Neural progenitor cell (in vitro differentiated cells): ENCODE measurements around the gene PIGR. TPM values are rescaled to one million over a fixed set of nuclear protein-coding genes. Genes with fewer than 3 reads are reported as not detected.

Source experiments
- DNase-seq: peaks from one replicate; pipeline ENCODE4 v3.0.0-alpha.2; 2016; ENCODE audit warnings: low spot score
- H2AFZ ChIP-seq: fragments of 200-600 bp; sonication (generic); replicated peaks from 2 replicates; pipeline ENCODE4 v1.6.1; 2016; ENCODE audit warnings: antibody characterized with exemption
- H3F3A ChIP-seq: fragments of 200-600 bp; sonication (generic); 2 replicates; pipeline ENCODE4 v1.6.1; 2016; ENCODE audit warnings: antibody characterized with exemption, low read depth
- H3K27ac ChIP-seq: fragments of 200-600 bp; sonication (generic); 2 replicates; pipeline ENCODE4 v1.5.1; 2016; ENCODE audit warnings: mild to moderate bottlenecking
- H3K27me3 ChIP-seq: fragments of 200-600 bp; sonication (generic); 2 replicates; pipeline ENCODE4 v1.6.1; 2016; ENCODE audit warnings: mild to moderate bottlenecking, moderate library complexity
- H3K36me3 ChIP-seq: fragments of 200-600 bp; sonication (generic); 2 replicates; pipeline ENCODE4 v1.5.1; 2016
- H3K4me1 ChIP-seq: fragments of 200-600 bp; sonication (generic); 2 replicates; pipeline ENCODE4 v1.6.1; 2016; ENCODE audit warnings: mixed run types
- H3K4me2 ChIP-seq: fragments of 200-600 bp; sonication (generic); 2 replicates; pipeline ENCODE4 v1.6.1; 2016
- H3K4me3 ChIP-seq: fragments of 200-600 bp; sonication (generic); 2 replicates; pipeline ENCODE4 v1.5.1; 2016
- H3K79me2 ChIP-seq: fragments of 200-600 bp; sonication (generic); 2 replicates; pipeline ENCODE4 v1.6.1; 2016; ENCODE audit warnings: low read depth
- H3K9ac ChIP-seq: fragments of 200-600 bp; sonication (generic); 2 replicates; pipeline ENCODE4 v1.6.1; 2016
- H3K9me3 ChIP-seq: fragments of 200-600 bp; sonication (generic); 2 replicates; pipeline ENCODE4 v1.5.1; 2016; ENCODE audit warnings: low read depth
- H4K20me1 ChIP-seq: fragments of 200-600 bp; sonication (generic); 2 replicates; pipeline ENCODE4 v1.6.1; 2016; ENCODE audit warnings: low read depth
- H3K27ac Mint-ChIP-seq: 3 replicates; pipeline ENCODE4 v1.8.0; 2021; ENCODE audit warnings: mixed read lengths
- H3K27me3 Mint-ChIP-seq: 2 replicates; pipeline ENCODE4 v1.8.0; 2022; ENCODE audit warnings: low read depth, mild to moderate bottlenecking, inconsistent platforms, moderate library complexity, mixed read lengths; ENCODE audit not compliant: insufficient read depth
- H3K36me3 Mint-ChIP-seq: 3 replicates; pipeline ENCODE4 v1.8.0; 2021; ENCODE audit warnings: mixed read lengths
- H3K4me1 Mint-ChIP-seq: 3 replicates; pipeline ENCODE4 v1.8.0; 2021; ENCODE audit warnings: mixed read lengths
- H3K4me3 Mint-ChIP-seq: 3 replicates; pipeline ENCODE4 v1.8.0; 2021; ENCODE audit warnings: mild to moderate bottlenecking, moderate library complexity, mixed read lengths
- H3K9me3 Mint-ChIP-seq: 3 replicates; pipeline ENCODE4 v1.8.0; 2020; ENCODE audit warnings: mixed read lengths
- CTCF ChIP-seq: fragments of 200-600 bp; sonication (generic); IDR thresholded peaks from 2 replicates; pipeline ENCODE4 v1.5.1; 2017; ENCODE audit warnings: antibody characterized with exemption, mild to moderate bottlenecking
- EZH2 ChIP-seq: fragments of 200-600 bp; sonication (generic); IDR thresholded peaks from 2 replicates; pipeline ENCODE4 v1.6.1; 2017; ENCODE audit warnings: antibody characterized with exemption, mild to moderate bottlenecking, moderate library complexity
- EZH2phosphoT487 ChIP-seq: fragments of 200-600 bp; sonication (generic); IDR thresholded peaks from 2 replicates; pipeline ENCODE4 v1.6.1; 2017; ENCODE audit warnings: antibody characterized with exemption
- total RNA-seq: library from RNA; depleted of rRNA; stranded (reverse); fragments of >200 nt; gene quantifications from 2 replicates; pipeline ENCODE4 v1.2.3, GENCODE V29; 2015; ENCODE audit warnings: low replicate concordance

Gene PIGR
- total RNA-seq, 1 donor from 2014 or later: not detected

- Mint-ChIP-seq H3K27ac (no peak overlapping the region), H3K4me1 (peaks cover 1% of the 10 kb centered on the region), H3K4me3 (no peak overlapping the region), H3K9me3 (no peaks in the 10 kb centered on the region), H3K36me3 (no peaks in the 10 kb centered on the region), H3K27me3 (peaks cover 26% of the 10 kb centered on the region)
- Histone ChIP-seq H2AFZ (no peak overlapping the region), H3K4me2 (no peak overlapping the region), H3K27me3 (peaks cover 42% of the 10 kb centered on the region), H3K27ac (no peak overlapping the region), H3K79me2 (no peaks in the 10 kb centered on the region), H3K9me3 (no peaks in the 10 kb centered on the region), H3K9ac (no peak overlapping the region), H4K20me1 (peaks cover 3% of the 10 kb centered on the region), H3K36me3 (no peaks in the 10 kb centered on the region), H3K4me3 (no peak overlapping the region), H3F3A (peaks cover 10% of the 10 kb centered on the region), H3K4me1 (peaks cover 2% of the 10 kb centered on the region)
- no peak for TF ChIP-seq EZH2
- no peak for TF ChIP-seq CTCF
- TF ChIP-seq EZH2phosphoT487: no peak
- DNase-seq: no peak
Observed at GRCh38 chr1:206913766-206914537, 32.3 kb downstream of the PIGR start.

- peaks cover 10% of the 10 kb centered on the region for H3F3A ChIP-seq
- DNase-seq: peak; percentile 82
- no peak overlapping the region for H3K27ac ChIP-seq
- TF ChIP-seq EZH2 (no peak), CTCF (peak; percentile 80)
- no peaks in the 10 kb centered on the region for H3K9me3 ChIP-seq
- no peaks in the 10 kb centered on the region for H3K9me3 Mint-ChIP-seq
- H3K27me3 Mint-ChIP-seq: peaks cover 40% of the 10 kb centered on the region
- H3K4me3 Mint-ChIP-seq: no peak overlapping the region
- no peak overlapping the region for H3K9ac ChIP-seq
- no peak overlapping the region for H2AFZ ChIP-seq
- no peaks in the 10 kb centered on the region for H3K36me3 ChIP-seq
- no peak overlapping the region for H3K4me2 ChIP-seq
- H3K27ac Mint-ChIP-seq: no peak overlapping the region
- no peaks in the 10 kb centered on the region for H3K79me2 ChIP-seq
- no peak overlapping the region for H3K4me3 ChIP-seq
- H3K4me1 Mint-ChIP-seq: peaks cover 3% of the 10 kb centered on the region
- H3K36me3 Mint-ChIP-seq: no peaks in the 10 kb centered on the region
- peaks cover 3% of the 10 kb centered on the region for H4K20me1 ChIP-seq
- H3K27me3 ChIP-seq: peaks cover 56% of the 10 kb centered on the region
- H3K4me1 ChIP-seq: peaks cover 4% of the 10 kb centered on the region
Observed at GRCh38 chr1:206912445-206913095, 33.7 kb downstream of the PIGR start.

- H3K4me3 Mint-ChIP-seq: no peak overlapping the region
- peaks cover 40% of the 10 kb centered on the region for H3K27me3 Mint-ChIP-seq
- Histone ChIP-seq H2AFZ (no peak overlapping the region), H3K27me3 (peaks cover 62% of the 10 kb centered on the region), H3K9ac (no peak overlapping the region), H4K20me1 (peaks cover 3% of the 10 kb centered on the region), H3K36me3 (no peaks in the 10 kb centered on the region), H3K4me3 (no peak overlapping the region), H3K4me1 (peaks cover 4% of the 10 kb centered on the region), H3K27ac (no peak overlapping the region), H3K4me2 (no peak overlapping the region), H3F3A (peaks cover 10% of the 10 kb centered on the region), H3K9me3 (no peaks in the 10 kb centered on the region), H3K79me2 (no peaks in the 10 kb centered on the region)
- TF ChIP-seq CTCF: peak; percentile 82
- TF ChIP-seq EZH2phosphoT487: no peak
- H3K27ac Mint-ChIP-seq: no peak overlapping the region
- no peaks in the 10 kb centered on the region for H3K36me3 Mint-ChIP-seq
- peak; percentile 61 for DNase-seq
- peaks cover 3% of the 10 kb centered on the region for H3K4me1 Mint-ChIP-seq
- H3K9me3 Mint-ChIP-seq: no peaks in the 10 kb centered on the region
Observed at GRCh38 chr1:206911064-206911663, 35.1 kb downstream of the PIGR start.
